Measurements from ENCODE around the gene LRMDA.
A peak's percentile ranks its signal among the peaks of the same experiment; 100 is the strongest.

LRMDA gene

GRCh38 chr10:75640803-75641202 is 209.4 kb downstream of the LRMDA start:
- no peak for DNase-seq
- in situ Hi-C loops (cut with MboI; ENCODE audit: low pct_unique_long_range_greater_than_20kb, low sequenced_read_pairs) = no loop called here

GRCh38 chr10:75643405-75643804 is 212.0 kb downstream of the LRMDA start:
- no peak for DNase-seq
- in situ Hi-C loops (cut with MboI; ENCODE audit: low pct_unique_long_range_greater_than_20kb, low sequenced_read_pairs) = no loop called here

GRCh38 chr10:75643944-75644692 is 212.7 kb downstream of the LRMDA start:
- in situ Hi-C loops (cut with MboI; ENCODE audit: low pct_unique_long_range_greater_than_20kb, low sequenced_read_pairs) = no loop called here
- DNase-seq = no peak

GRCh38 chr10:75645704-75646103 is 214.3 kb downstream of the LRMDA start:
- in situ Hi-C loops (cut with MboI; ENCODE audit: low pct_unique_long_range_greater_than_20kb, low sequenced_read_pairs) = no loop called here
- DNase-seq = no peak

- in situ Hi-C loops (cut with MboI; ENCODE audit: low pct_unique_long_range_greater_than_20kb, low sequenced_read_pairs) = no loop called here
- no peak for DNase-seq
These were observed 214.9 kb downstream of the LRMDA start for GRCh38 chr10:75646218-75646915.

GRCh38 chr10:75646916-75647315 is 215.5 kb downstream of the LRMDA start:
- in situ Hi-C loops (cut with MboI; ENCODE audit: low pct_unique_long_range_greater_than_20kb, low sequenced_read_pairs) = no loop called here
- DNase-seq = no peak

- in situ Hi-C loops (cut with MboI; ENCODE audit: low pct_unique_long_range_greater_than_20kb, low sequenced_read_pairs) = no loop called here
- DNase-seq = no peak
These were observed 216.3 kb downstream of the LRMDA start for GRCh38 chr10:75647675-75648074.

- DNase-seq = peak; percentile 16
- in situ Hi-C loops (cut with MboI; ENCODE audit: low pct_unique_long_range_greater_than_20kb, low sequenced_read_pairs) = no loop called here
These were observed 216.9 kb downstream of the LRMDA start for GRCh38 chr10:75648351-75648750.

- in situ Hi-C loops (cut with MboI; ENCODE audit: low pct_unique_long_range_greater_than_20kb, low sequenced_read_pairs) = no loop called here
- DNase-seq = no peak
These were observed 217.4 kb downstream of the LRMDA start for GRCh38 chr10:75648854-75649253.

- no peak for DNase-seq
- in situ Hi-C loops (cut with MboI; ENCODE audit: low pct_unique_long_range_greater_than_20kb, low sequenced_read_pairs) = no loop called here
These were observed 218.0 kb downstream of the LRMDA start for GRCh38 chr10:75649466-75649865.

GRCh38 chr10:75650648-75651047 is 219.2 kb downstream of the LRMDA start:
- no peak for DNase-seq
- in situ Hi-C loops (cut with MboI; ENCODE audit: low pct_unique_long_range_greater_than_20kb, low sequenced_read_pairs) = no loop called here

GRCh38 chr10:75651417-75651816 is 220.0 kb downstream of the LRMDA start:
- in situ Hi-C loops (cut with MboI; ENCODE audit: low pct_unique_long_range_greater_than_20kb, low sequenced_read_pairs) = no loop called here
- peak; percentile 59 for DNase-seq

- in situ Hi-C loops (cut with MboI; ENCODE audit: low pct_unique_long_range_greater_than_20kb, low sequenced_read_pairs) = no loop called here
These were observed 220.8 kb downstream of the LRMDA start for GRCh38 chr10:75652146-75652740.

GRCh38 chr10:75653761-75654160 is 222.3 kb downstream of the LRMDA start:
- in situ Hi-C loops (cut with MboI; ENCODE audit: low pct_unique_long_range_greater_than_20kb, low sequenced_read_pairs) = no loop called here
- no peak for DNase-seq

More at GRCh38 chr10:75652146-75652740, 220.8 kb downstream of the LRMDA start:
- DNase-seq = no peak

- in situ Hi-C loops (cut with MboI; ENCODE audit: low pct_unique_long_range_greater_than_20kb, low sequenced_read_pairs) = no loop called here
- DNase-seq = no peak
These were observed 222.8 kb downstream of the LRMDA start for GRCh38 chr10:75654171-75654771.

GRCh38 chr10:75654772-75655171 is 223.3 kb downstream of the LRMDA start:
- no peak for DNase-seq
- in situ Hi-C loops (cut with MboI; ENCODE audit: low pct_unique_long_range_greater_than_20kb, low sequenced_read_pairs) = no loop called here

- DNase-seq = no peak
- in situ Hi-C loops (cut with MboI; ENCODE audit: low pct_unique_long_range_greater_than_20kb, low sequenced_read_pairs) = no loop called here
These were observed 224.5 kb downstream of the LRMDA start for GRCh38 chr10:75655791-75656451.

GRCh38 chr10:75657351-75657750 is 225.9 kb downstream of the LRMDA start:
- in situ Hi-C loops (cut with MboI; ENCODE audit: low pct_unique_long_range_greater_than_20kb, low sequenced_read_pairs) = no loop called here
- DNase-seq = no peak

GRCh38 chr10:75658036-75658435 is 226.6 kb downstream of the LRMDA start:
- in situ Hi-C loops (cut with MboI; ENCODE audit: low pct_unique_long_range_greater_than_20kb, low sequenced_read_pairs) = no loop called here
- DNase-seq = no peak
